HepG2 (cell line): ENCODE measurements around the gene RRAS. TPM values are rescaled to one million over a fixed set of nuclear protein-coding genes. Genes with fewer than 3 reads are reported as not detected.
A peak's percentile ranks its signal among the peaks of the same experiment; 100 is the strongest.

Experiments
- ATAC-seq: fragments of 200-7000 bp; cut with Tn5 transposase; 3 replicates; pipeline ENCODE4 v1.9.1; 2020; ENCODE audit warnings: mild to moderate bottlenecking, moderate library complexity
- BruUV-seq: library from RNA; stranded (reverse); fragments of 400-500 nt; replicated peaks from 2 replicates; lab custom pipeline; 2021; lab: Mats Ljungman, UMichigan
- CTCF ChIA-PET: fragments of 300-600 bp; formaldehyde crosslinking; extraction: SDS; loops from one replicate; lab custom pipeline; 2021; ENCODE audit warnings: low total read pairs, inconsistent platforms, low intra/inter-chr PET ratio; lab: Yijun Ruan, JAX
- POLR2A ChIA-PET: fragments of 350-600 bp; sonication (Branson Sonifier 250); formaldehyde crosslinking; loops from one replicate; lab custom pipeline; 2020; ENCODE audit warnings: antibody characterized with exemption, inconsistent platforms; lab: Yijun Ruan, JAX
- DNase-seq: peaks from one replicate; pipeline ENCODE4 v3.0.0-alpha.2; 2015; ENCODE audit warnings: low spot score
- FAIRE-seq: peaks from 3 replicates; lab custom pipeline; 2011; peaks lifted over from hg19 to GRCh38; lab: Jason Lieb, UNC
- H2AFZ ChIP-seq: one replicate; pipeline ENCODE4 v1.6.1; 2011; ENCODE audit warnings: low read length, inconsistent platforms
- H3K27ac ChIP-seq: fragments of 300-600 bp; 3 replicates; pipeline ENCODE4 v1.8.0; 2011; ENCODE audit warnings: mixed run types, mild to moderate bottlenecking, mixed read lengths, low read length, inconsistent platforms; ENCODE audit not compliant: insufficient read depth; ENCODE audit errors: extremely low read length
- H3K27me3 ChIP-seq, 2 experiments: fragments of 200-600 bp in 1 of 2; 2 replicates in 1 of 2; 3 replicates in 1 of 2; pipeline versions ENCODE4 v1.6.0 to v1.8.0; 2011; ENCODE audit warnings: low read length in 2 of 2, mild to moderate bottlenecking in 2 of 2, moderate library complexity in 2 of 2, inconsistent platforms in 1 of 2; ENCODE audit not compliant: insufficient read depth in 2 of 2, control insufficient read depth in 1 of 2
- H3K36me3 ChIP-seq, 2 experiments: fragments of 200-600 bp in 1 of 2; replicated peaks in 1 of 2; 2 replicates in 1 of 2; 3 replicates in 1 of 2; pipeline versions ENCODE4 v1.5.1 to v1.8.0; 2011; ENCODE audit warnings: low read length in 2 of 2, inconsistent platforms in 1 of 2; ENCODE audit not compliant: insufficient read depth in 2 of 2, control insufficient read depth in 1 of 2
- H3K4me1 ChIP-seq: 2 replicates; pipeline ENCODE4 v1.5.1; 2012; ENCODE audit warnings: low read length, inconsistent platforms; ENCODE audit not compliant: insufficient read depth
- H3K4me2 ChIP-seq: 2 replicates; pipeline ENCODE4 v1.6.0; 2011; ENCODE audit warnings: low read depth, low read length, inconsistent platforms
- H3K4me3 ChIP-seq, 3 experiments: fragments of 200-600 bp in 1 of 3; sonication (generic), shearing (Covaris generic) in 1 of 3; replicated peaks in 1 of 3; 2 replicates each; pipeline ENCODE4 v1.5.1; 2011 to 2016; ENCODE audit warnings: low read length in 3 of 3, inconsistent platforms in 2 of 3, low read depth in 2 of 3, mild to moderate bottlenecking in 2 of 3, control low read depth in 1 of 3, mixed read lengths in 1 of 3; ENCODE audit not compliant: insufficient read depth in 1 of 3
- H3K79me2 ChIP-seq: one replicate; pipeline ENCODE4 v1.6.1; 2011; ENCODE audit warnings: low read length, inconsistent platforms; ENCODE audit not compliant: insufficient read depth
- H3K9ac ChIP-seq: 2 replicates; pipeline ENCODE4 v1.6.0; 2011; ENCODE audit warnings: mild to moderate bottlenecking, low read depth, low read length, inconsistent platforms; ENCODE audit not compliant: insufficient read depth
- H3K9me3 ChIP-seq: 2 replicates; pipeline ENCODE4 v1.5.1; 2012; ENCODE audit warnings: mild to moderate bottlenecking, low read length
- H4K20me1 ChIP-seq: 2 replicates; pipeline ENCODE4 v1.6.0; 2011; ENCODE audit warnings: inconsistent platforms, mild to moderate bottlenecking, low read length, moderate library complexity; ENCODE audit not compliant: insufficient read depth
- REXO4 ChIP-seq: sonication (generic); formaldehyde crosslinking; IDR thresholded peaks from 2 replicates; pipeline ENCODE4 v1.8.0; 2022; ENCODE audit warnings: missing genetic modification reagents, mild to moderate bottlenecking, borderline replicate concordance
- RFXANK ChIP-seq: IDR thresholded peaks from 2 replicates; pipeline ENCODE4 v1.6.1; 2016
- ZFY ChIP-seq: sonication (generic); formaldehyde crosslinking; IDR thresholded peaks from 2 replicates; pipeline ENCODE4 v1.4.0; 2020; ENCODE audit warnings: missing genetic modification reagents
- ZNF629 ChIP-seq: sonication (generic); formaldehyde crosslinking; conservative IDR thresholded peaks from 2 replicates; pipeline ENCODE4 v1.5.0; 2020; ENCODE audit warnings: missing genetic modification reagents
- ZNF713 ChIP-seq: sonication (generic); formaldehyde crosslinking; IDR thresholded peaks from 2 replicates; pipeline ENCODE4 v1.4.0; 2020; ENCODE audit warnings: mild to moderate bottlenecking, missing genetic modification reagents
- WGBS: methylation state at CpG from one replicate; pipeline ENCODE4 v1.1.6; 2017; ENCODE audit warnings: low lambda C conversion rate; 5-methylcytosine and 5-hydroxymethylcytosine counted together
- in situ Hi-C: cut with HindIII; loops from 2 replicates; pipeline ENCODE4 v1.10.0; 2017; ENCODE audit warnings: low pct_unique_long_range_greater_than_20kb; ENCODE audit not compliant: extremely low pct_ligation_motif_present
- intact Hi-C: fragments of 100-400 bp; cut with micrococcal nuclease; formaldehyde crosslinking; loops from one replicate; pipeline ENCODE4 v1.10.0; 2022; ENCODE audit not compliant: unreplicated experiment
- polyA plus RNA-seq, 8 experiments: library from polyadenylated mRNA; depleted of rRNA in 3 of 8; stranded (reverse) in 7 of 8; unstranded in 1 of 8; fragments of >200 nt; fragmentation: Illumina TruSeq in 4 of 8; extraction: Trizol in 4 of 8; gene quantifications; 2 replicates each; pipeline versions ENCODE4 v1.2.1 to v1.2.3, GENCODE V29; 2011 to 2016; ENCODE audit warnings: low read depth in 4 of 8, missing spikeins in 1 of 8, mixed read lengths in 1 of 8; ENCODE audit not compliant: insufficient read depth in 1 of 8
- total RNA-seq, 5 experiments: library from RNA; depleted of rRNA; stranded (reverse); fragments of >200 nt; fragmentation: Illumina TruSeq; extraction: Trizol; gene quantifications; 2 replicates each; pipeline ENCODE4 v1.2.3, GENCODE V29; 2016; ENCODE audit warnings: low read depth in 1 of 5
- TF ChIP-seq, protein P1 (sequence below): sonication (generic); formaldehyde crosslinking; IDR thresholded peaks from 2 replicates; pipeline ENCODE4 v1.5.0; 2020; ENCODE audit warnings: missing genetic modification reagents
- TF ChIP-seq, protein P2 (sequence below), 2 experiments: fragments of 450-650 bp in 1 of 2; sonication (generic) in 1 of 2; formaldehyde crosslinking in 1 of 2; IDR thresholded peaks; 2 replicates each; pipeline versions ENCODE4 v1.6.1 to v1.8.0; 2016 to 2022; ENCODE audit warnings: antibody characterized with exemption in 1 of 2, mild to moderate bottlenecking in 1 of 2, missing genetic modification reagents in 1 of 2

The RRAS gene
- total and polyA plus RNA-seq, 2 of the 13 experiments (the other 11 are each of a cell fraction or from before 2014, with no cell fraction given), result 1.5 to 12.0 TPM

DNA sequence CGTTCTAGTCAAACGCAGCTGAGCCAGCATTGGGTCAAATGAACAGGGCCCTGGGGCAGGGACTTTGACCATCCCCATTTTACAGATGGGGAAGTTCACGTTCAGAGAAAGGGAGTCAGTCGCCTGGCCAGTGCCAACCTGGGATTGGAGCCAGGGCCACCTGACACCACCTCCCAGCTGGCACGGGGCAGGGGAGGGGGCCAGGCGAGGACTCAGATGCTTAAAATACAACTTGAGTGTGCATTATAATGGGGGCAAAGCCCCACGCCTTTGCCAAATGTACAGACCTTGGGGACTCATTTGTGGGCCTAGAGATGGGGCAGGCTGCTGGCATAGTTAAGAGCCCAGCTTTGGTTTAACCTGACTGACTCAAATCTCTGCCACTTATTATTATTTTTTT, 34.3 kb downstream of the RRAS start:
- intact Hi-C loops, result no loop called here
- no peak for FAIRE-seq
- no peak overlapping the region for H3K4me2 ChIP-seq
- H3K9me3 ChIP-seq, result no peaks in the 10 kb centered on the region
- H3K4me3 ChIP-seq, result no peak overlapping the region
- TF ChIP-seq, protein P1, sequence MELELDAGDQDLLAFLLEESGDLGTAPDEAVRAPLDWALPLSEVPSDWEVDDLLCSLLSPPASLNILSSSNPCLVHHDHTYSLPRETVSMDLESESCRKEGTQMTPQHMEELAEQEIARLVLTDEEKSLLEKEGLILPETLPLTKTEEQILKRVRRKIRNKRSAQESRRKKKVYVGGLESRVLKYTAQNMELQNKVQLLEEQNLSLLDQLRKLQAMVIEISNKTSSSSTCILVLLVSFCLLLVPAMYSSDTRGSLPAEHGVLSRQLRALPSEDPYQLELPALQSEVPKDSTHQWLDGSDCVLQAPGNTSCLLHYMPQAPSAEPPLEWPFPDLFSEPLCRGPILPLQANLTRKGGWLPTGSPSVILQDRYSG (CRISPR knock-in tag), result no peak
- TF ChIP-seq RFXANK (CRISPR knock-in tag), result no peak
- 0 out of 2 replicates have a peak, but pooled peaks have one; percentile 42 for TF ChIP-seq ZNF629 (CRISPR knock-in tag)
- no peak for TF ChIP-seq ZNF713 (CRISPR knock-in tag)
- TF ChIP-seq, all 625 proteins: peak for 1
- no peaks in the 10 kb centered on the region for H3K27me3 ChIP-seq
- no peak overlapping the region for H3K9ac ChIP-seq
- no peaks in the 10 kb centered on the region for H3K4me1 ChIP-seq
- peaks cover 14 to 55% of the 10 kb centered on the region in 2 experiments; a peak in 4 of 5 replicates for H3K36me3 ChIP-seq
- no peaks in the 10 kb centered on the region for H4K20me1 ChIP-seq
- no peak overlapping the region for H2AFZ ChIP-seq
- POLR2A ChIA-PET, result no interaction called here
- no peak overlapping the region for H3K27ac ChIP-seq
- 100% methylated on average over 4 of the region's 7 CpGs for WGBS
- peaks cover 2% of the 10 kb centered on the region for H3K79me2 ChIP-seq
- CTCF ChIA-PET, result no interaction called here
- BruUV-seq, result no TSS peak
- ATAC-seq, result no peak
- DNase-seq, result no peak
- in situ Hi-C loops, result no loop called here

- H3K27ac ChIP-seq, result no peak overlapping the region
- peaks cover 2% of the 10 kb centered on the region for H3K79me2 ChIP-seq
- no peaks in the 10 kb centered on the region for H3K9me3 ChIP-seq
- WGBS, result 94% methylated on average over 2 of the region's 2 CpGs
- no peaks in the 10 kb centered on the region for H4K20me1 ChIP-seq
- ChIA-PET POLR2A (no interaction called here), CTCF (no interaction called here)
- H3K36me3 ChIP-seq, result peaks cover 11 to 58% of the 10 kb centered on the region in 2 experiments; a peak in 4 of 5 replicates
- 0 out of 2 replicates have a peak, but pooled peaks cover 4% of the 10 kb centered on the region for H3K4me1 ChIP-seq
- no peak overlapping the region for H3K4me2 ChIP-seq
- no peak for FAIRE-seq
- in situ Hi-C loops, result no loop called here
- H3K4me3 ChIP-seq, result no peak overlapping the region
- TF ChIP-seq, protein P2, sequence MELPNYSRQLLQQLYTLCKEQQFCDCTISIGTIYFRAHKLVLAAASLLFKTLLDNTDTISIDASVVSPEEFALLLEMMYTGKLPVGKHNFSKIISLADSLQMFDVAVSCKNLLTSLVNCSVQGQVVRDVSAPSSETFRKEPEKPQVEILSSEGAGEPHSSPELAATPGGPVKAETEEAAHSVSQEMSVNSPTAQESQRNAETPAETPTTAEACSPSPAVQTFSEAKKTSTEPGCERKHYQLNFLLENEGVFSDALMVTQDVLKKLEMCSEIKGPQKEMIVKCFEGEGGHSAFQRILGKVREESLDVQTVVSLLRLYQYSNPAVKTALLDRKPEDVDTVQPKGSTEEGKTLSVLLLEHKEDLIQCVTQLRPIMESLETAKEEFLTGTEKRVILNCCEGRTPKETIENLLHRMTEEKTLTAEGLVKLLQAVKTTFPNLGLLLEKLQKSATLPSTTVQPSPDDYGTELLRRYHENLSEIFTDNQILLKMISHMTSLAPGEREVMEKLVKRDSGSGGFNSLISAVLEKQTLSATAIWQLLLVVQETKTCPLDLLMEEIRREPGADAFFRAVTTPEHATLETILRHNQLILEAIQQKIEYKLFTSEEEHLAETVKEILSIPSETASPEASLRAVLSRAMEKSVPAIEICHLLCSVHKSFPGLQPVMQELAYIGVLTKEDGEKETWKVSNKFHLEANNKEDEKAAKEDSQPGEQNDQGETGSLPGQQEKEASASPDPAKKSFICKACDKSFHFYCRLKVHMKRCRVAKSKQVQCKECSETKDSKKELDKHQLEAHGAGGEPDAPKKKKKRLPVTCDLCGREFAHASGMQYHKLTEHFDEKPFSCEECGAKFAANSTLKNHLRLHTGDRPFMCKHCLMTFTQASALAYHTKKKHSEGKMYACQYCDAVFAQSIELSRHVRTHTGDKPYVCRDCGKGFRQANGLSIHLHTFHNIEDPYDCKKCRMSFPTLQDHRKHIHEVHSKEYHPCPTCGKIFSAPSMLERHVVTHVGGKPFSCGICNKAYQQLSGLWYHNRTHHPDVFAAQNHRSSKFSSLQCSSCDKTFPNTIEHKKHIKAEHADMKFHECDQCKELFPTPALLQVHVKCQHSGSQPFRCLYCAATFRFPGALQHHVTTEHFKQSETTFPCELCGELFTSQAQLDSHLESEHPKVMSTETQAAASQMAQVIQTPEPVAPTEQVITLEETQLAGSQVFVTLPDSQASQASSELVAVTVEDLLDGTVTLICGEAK (IDR thresholded peaks at IDR 0.05), result peak; percentile 51
- TF ChIP-seq, protein P2 (CRISPR knock-in tag; IDR thresholded peaks at IDR 0.05), result peak; percentile 97
- TF ChIP-seq ZFY (CRISPR knock-in tag) (no peak), REXO4 (CRISPR knock-in tag) (no peak)
- TF ChIP-seq, all 625 proteins: peak for 1
- H3K9ac ChIP-seq, result no peak overlapping the region
- H3K27me3 ChIP-seq, result no peaks in the 10 kb centered on the region
- intact Hi-C loops, result no loop called here
- DNase-seq (no peak), ATAC-seq (no peak)
- BruUV-seq, result no TSS peak
- H2AFZ ChIP-seq, result no peak overlapping the region
Observed at GRCh38 chr19:49602806-49603205, 37.1 kb downstream of the RRAS start.
